HG02678 (cell line): Measurements from ENCODE around the gene GPR135.
A peak's percentile ranks its signal among the peaks of the same experiment; 100 is the strongest.
"Not testable (repeated sequence)": the region's sequence is repeated elsewhere in the genome, so short reads cannot be mapped to it uniquely, and the experiment has no call there.

Source experiments
- ATAC-seq: cut with Tn5 transposase; IDR thresholded peaks from one replicate; pipeline ENCODE4 v1.9.1; 2021; ENCODE audit warnings: mild to moderate bottlenecking, moderate library complexity; ENCODE audit not compliant: unreplicated experiment

GPR135 gene

GRCh38 chr14:59475709-59476108, 10.5 kb upstream of the GPR135 start:
- no peak for ATAC-seq

- no peak for ATAC-seq
Observed at GRCh38 chr14:59474172-59474571, 9.0 kb upstream of the GPR135 start.

DNA sequence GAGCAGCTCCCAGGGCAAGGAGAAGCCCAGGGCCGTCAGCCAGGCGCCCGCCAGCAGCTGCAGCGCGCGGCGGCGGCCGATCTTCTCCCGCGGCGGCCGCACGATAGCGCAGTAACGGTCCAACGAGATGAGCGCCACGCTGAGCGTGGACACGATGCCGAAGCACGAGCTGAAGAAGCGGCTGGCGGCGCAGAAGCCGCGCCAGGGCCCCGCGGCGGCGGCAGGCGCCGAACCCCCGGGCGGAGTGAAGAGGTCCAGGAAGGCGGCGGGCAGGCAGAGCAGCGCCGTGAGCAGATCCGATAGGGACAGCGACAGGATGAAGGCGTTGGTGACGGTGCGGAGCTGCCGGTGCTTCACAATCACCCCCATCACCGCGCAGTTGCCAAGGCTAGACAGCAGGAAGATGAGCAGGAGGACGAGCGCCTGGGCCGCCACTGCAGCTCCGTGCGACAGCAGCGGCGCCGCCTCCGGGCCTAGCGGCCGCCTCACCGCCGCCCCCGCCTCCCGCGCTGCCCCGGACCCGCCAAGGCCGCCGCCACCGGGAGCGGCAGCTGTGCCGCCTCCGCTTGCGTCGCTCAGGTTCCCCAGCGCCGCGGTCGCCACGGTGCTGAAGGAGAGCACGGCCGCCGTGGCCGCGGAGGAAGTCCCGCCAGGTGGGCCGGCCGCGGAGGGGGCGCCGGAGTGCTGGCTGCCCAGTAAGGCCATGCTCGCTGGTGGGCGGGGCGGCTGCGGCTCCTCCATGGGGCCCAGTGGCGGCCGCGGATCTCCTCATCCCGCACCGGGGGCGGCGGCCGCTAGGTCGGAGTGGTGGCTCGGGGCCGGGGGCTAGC, 479 bp downstream of the GPR135 start:
- peak; percentile 70 for ATAC-seq

- no peak for ATAC-seq
Observed at GRCh38 chr14:59463787-59464485, 1.2 kb downstream of the GPR135 start.

GRCh38 chr14:59461891-59462290, 3.3 kb downstream of the GPR135 start:
- no peak for ATAC-seq

DNA sequence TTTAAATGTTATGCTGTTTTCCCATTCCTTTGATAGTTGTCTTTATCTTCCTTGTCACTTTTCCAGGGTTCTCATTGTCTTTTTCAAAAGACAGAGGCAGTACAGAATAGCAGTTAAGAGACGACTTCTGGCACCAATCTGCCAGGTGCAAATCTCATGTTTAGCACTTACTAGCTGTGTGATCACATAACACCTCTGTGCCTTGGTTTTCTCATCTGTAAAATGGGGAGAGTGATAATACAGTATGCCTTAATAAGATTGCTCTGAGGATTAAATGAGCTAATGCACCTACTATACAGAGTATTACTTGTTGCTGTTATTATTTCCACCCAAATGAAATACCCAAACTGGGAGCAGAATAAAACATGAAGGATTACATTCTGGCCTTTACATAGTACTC, 4.8 kb downstream of the GPR135 start:
- ATAC-seq: no peak

DNA sequence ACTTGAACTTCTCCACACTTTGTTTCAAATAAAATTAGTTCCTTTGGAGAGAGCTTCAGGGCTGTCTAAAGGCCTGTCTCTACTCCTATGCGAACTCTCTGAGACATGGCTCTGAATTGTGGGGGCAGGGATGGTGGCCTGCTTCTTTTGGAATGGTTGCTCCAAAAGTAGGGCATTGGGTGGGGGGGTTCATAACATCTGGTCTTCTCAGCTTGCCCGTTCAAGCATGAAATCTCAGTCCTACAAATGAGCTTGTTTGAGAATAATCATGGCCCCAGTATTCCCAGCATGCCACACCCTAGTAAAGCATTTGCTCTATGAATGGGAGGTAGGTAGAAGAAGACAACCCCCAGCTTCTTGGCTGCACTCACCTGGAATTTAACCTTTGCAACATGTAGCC, 6.7 kb downstream of the GPR135 start:
- ATAC-seq: no peak

DNA sequence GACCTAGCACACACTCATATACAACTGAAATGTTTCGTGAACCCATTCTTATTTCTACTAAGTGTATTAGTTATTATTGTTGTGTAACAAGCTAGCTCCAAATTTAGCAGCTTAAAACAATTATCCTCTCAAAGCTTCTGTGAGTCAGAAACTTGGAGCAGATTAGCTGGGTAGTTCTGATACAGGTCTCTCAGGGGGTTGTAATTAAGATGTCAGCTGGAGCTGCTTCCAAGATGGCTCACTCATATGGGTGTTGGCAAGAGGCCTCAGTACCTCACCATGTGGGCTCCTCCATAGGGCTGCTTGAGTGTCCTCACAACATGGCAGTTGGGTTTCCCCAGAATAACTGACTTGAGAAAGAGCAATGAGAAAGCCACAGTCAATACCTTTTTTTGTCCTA, 9.8 kb downstream of the GPR135 start:
- no peak for ATAC-seq

- no peak for ATAC-seq
Observed at GRCh38 chr14:59454139-59454538, 11.0 kb downstream of the GPR135 start.

- ATAC-seq: no peak
Observed at GRCh38 chr14:59451849-59452248, 13.3 kb downstream of the GPR135 start.

DNA sequence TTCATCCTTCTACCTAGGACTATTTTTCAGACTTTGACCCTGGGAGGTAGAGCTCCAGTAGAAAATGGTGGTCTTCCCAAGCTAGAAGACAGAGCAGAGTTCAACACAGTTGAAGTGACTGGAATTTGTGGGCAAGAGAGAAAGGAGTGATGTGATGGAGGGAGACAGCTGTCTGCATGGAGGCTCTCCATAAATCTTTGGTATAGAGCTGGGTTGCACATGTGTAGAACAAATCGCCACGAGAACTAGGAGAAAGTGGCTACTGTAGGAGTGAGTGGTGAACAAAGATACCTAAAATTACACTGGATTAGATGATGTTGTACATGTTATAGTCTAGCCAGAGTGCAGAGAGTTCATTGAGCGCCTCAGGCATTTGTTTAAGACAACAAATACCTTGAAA, 14.5 kb downstream of the GPR135 start:
- no peak for ATAC-seq

DNA sequence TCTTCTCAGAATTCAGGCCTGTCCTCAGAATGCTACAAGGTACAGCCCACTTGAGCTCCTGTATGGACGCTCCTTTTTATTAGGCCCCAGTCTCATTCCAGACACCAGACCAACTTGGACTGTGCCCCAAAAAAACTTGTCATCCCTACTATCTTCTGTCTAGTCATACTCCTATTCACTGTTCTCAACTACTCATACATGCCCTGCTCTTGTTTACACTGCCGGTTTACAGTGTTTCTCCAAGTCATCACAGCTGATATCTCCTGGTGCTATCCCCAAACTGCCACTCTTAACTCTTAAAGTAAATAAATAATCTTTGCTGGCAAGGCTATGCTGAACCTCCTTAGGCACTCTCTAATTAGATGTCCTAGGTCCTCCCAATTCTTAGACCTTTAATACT, 16.5 kb downstream of the GPR135 start:
- ATAC-seq: not testable (repeated sequence)

DNA sequence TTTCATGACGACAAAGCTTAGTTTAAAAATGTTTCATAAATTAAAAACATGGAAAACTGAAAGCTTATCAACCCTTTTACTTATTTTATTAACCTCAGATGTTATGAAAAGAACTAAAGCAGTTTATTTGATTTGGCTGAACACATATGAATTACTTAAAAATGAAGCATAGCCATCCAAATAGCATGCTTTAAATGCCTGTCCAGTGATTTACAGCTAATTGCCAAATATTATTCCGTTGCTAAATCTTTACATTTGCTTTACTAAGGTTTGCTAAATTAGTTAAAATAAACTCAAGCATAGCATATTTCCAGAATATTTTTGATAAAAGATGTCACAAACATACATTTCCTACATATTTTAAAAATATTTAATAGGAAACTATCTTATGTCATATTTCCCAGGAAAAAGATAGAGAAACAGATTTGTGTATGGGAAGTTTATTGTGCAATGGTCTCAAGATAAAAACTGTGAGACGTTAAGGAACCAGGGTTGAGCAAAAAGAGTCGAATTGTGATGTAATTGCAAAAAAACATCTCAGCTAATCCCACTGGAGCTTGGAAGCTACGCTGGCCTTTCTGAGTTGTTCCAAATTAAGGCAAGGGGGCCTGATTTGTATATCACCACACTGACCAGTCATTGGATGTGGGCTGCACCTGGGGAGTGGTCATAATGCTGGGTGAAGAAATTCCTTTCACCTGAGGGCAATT, 25.8 kb downstream of the GPR135 start:
- no peak for ATAC-seq

- no peak for ATAC-seq
Observed at GRCh38 chr14:59438195-59438647, 27.0 kb downstream of the GPR135 start.

GRCh38 chr14:59435987-59436386, 29.2 kb downstream of the GPR135 start:
- no peak for ATAC-seq

GRCh38 chr14:59435101-59435500, 30.1 kb downstream of the GPR135 start:
- no peak for ATAC-seq

DNA sequence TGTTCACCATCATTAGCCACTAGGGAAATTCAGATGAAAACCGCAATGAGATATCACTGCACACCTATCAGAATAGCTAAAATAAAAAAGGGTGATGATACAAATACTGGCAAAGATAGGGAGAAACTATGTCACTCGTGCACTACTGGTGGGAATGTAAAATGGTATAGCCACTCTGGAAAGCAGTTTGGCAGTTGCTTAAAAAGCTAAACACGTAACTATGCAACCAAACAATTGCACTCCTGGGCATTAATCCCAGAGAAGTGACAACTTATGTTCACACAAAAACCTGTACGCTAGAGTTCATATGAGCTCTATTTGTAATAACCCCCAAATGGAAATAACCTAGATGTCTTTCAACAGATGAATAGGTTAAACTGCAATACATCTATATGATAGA, 35.4 kb downstream of the GPR135 start:
- ATAC-seq: no peak

- ATAC-seq: no peak
Observed at GRCh38 chr14:59428581-59429012, 36.6 kb downstream of the GPR135 start.

DNA sequence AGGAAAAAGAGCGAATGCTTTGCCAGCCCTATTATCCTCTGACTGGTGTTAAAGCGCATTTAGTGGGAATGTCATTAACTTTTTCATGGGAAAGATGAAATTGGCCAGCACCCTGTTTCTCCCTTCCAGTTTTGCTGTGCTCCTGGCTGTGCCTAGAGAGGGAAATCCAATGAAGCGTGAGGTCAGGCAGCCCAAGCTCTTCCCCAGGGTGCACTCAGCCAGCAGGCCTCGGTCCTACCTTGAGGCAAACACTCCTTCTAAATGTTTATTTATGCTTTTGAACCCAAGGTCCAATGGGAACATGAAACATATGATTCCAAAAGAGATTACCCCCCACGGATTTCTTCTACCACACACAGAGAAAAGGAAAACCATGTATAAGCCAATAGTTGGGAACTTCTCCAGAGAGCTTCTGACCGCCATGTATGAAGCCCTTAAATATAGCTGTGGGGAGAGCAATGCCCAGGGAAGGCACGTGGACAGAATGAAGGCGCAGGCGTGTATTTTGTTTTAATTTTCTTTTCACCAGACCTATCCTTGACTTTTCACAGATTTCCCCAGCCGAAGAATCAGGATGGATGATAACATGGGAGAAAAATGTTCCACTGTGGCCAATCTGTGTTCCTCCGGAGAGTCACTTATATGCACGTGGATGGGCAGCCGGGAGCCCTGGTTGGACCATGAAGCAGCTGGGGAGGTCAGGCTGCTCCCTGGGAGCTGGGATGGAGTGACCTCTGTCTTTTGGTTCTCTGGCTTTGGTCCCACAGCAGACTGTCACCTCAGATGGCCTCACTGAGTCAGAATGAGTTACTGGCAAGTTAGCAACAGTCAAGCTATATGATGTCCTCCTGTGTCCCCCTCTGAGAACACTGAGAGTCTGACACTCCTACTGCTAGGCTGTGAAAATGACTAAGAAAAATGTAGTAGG, 37.3 kb downstream of the GPR135 start:
- ATAC-seq: no peak

- no peak for ATAC-seq
Observed at GRCh38 chr14:59425322-59425935, 39.8 kb downstream of the GPR135 start.
